Heart left ventricle (tissue), 13 donors: Measurements from ENCODE around the gene ANXA2R.

Experiments used
- POLR2A ChIP-seq, 2 donors: fragments of 450-650 bp; IDR thresholded peaks; one replicate each; pipeline ENCODE4 v1.6.1; 2017; ENCODE audit warnings: antibody characterized with exemption in 2 of 2, mild to moderate bottlenecking in 2 of 2, moderate library complexity in 2 of 2
- TF ChIP-seq, protein P1 (sequence below), 12 donors: fragments of 200-600 bp; sonication (generic) in 4 of 12; IDR thresholded peaks; one replicate each; pipeline versions ENCODE4 v1.5.0 to v1.8.0; 2018 to 2022; ENCODE audit warnings: antibody characterized with exemption in 12 of 12, mild to moderate bottlenecking in 5 of 12
- donor health status: ischemic (EF 13 %, LVEDD 7.1; RV severe dilation, severe dysfunction).
- donor health status: DM: no; HTN: yes; CAD: no.
- donor health status: DM: no; HTN: no; CAD: no.
- donor health status: ischemic (EF 25% LVEDD 6.9; RV normal size, moderate dysfunction).
- donor health status: ischemic (EF 25% LVEDD 5.7; RV mildly dilated, moderate dysfunction).
- donor health status: ischemic (EF 35%, LVEDD 5.7; RV mildly dilated, moderate dysfunction).
- donor health status: nonischemic (EF 11% LVEDD 7.7; RV severe dilation, severe dysfunction).
- donor health status: DM: yes; HTN: yes; CAD: no.
- donor health status: PGD.
- donor health status: ischemic (EF 29% LVEDD 5.4; RV normal size, mild dysfunction).
- donor health status: nonischemic (EF 23%, LVEDD 6.1; RV moderate dilation, normal function).

DNA sequence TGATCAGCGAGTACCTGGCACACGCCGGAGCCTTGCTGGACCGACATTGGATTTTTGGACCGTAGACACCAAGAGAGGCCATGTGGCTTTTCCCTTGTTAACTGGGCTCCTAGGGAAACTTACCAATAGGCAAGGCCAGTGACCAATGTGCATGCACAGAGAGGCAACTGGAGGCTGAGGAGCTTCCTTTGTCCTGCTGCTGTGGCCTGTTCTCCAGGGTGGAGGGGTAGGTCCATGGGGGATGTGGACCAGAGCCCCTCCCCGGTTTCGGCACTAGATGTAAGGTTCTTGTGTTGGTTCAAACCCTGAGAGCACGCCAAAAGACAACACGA, 34.8 kb upstream of the ANXA2R start:
- TF ChIP-seq, protein P1, sequence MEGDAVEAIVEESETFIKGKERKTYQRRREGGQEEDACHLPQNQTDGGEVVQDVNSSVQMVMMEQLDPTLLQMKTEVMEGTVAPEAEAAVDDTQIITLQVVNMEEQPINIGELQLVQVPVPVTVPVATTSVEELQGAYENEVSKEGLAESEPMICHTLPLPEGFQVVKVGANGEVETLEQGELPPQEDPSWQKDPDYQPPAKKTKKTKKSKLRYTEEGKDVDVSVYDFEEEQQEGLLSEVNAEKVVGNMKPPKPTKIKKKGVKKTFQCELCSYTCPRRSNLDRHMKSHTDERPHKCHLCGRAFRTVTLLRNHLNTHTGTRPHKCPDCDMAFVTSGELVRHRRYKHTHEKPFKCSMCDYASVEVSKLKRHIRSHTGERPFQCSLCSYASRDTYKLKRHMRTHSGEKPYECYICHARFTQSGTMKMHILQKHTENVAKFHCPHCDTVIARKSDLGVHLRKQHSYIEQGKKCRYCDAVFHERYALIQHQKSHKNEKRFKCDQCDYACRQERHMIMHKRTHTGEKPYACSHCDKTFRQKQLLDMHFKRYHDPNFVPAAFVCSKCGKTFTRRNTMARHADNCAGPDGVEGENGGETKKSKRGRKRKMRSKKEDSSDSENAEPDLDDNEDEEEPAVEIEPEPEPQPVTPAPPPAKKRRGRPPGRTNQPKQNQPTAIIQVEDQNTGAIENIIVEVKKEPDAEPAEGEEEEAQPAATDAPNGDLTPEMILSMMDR (IDR thresholded peaks at IDR 0.05), result no peak
- no peak for TF ChIP-seq POLR2A (IDR thresholded peaks at IDR 0.05)
